GM21360 (cell line): ENCODE results near the gene ZNF574.
A peak's percentile ranks its signal among the peaks of the same experiment; 100 is the strongest.
"Not testable (repeated sequence)": the region's sequence is repeated elsewhere in the genome, so short reads cannot be mapped to it uniquely, and the experiment has no call there.

Source experiments
- ATAC-seq: cut with Tn5 transposase; IDR thresholded peaks from one replicate; pipeline ENCODE4 v1.9.1; 2021; ENCODE audit warnings: mild to moderate bottlenecking, moderate library complexity; ENCODE audit not compliant: unreplicated experiment

Gene ZNF574, protein sequence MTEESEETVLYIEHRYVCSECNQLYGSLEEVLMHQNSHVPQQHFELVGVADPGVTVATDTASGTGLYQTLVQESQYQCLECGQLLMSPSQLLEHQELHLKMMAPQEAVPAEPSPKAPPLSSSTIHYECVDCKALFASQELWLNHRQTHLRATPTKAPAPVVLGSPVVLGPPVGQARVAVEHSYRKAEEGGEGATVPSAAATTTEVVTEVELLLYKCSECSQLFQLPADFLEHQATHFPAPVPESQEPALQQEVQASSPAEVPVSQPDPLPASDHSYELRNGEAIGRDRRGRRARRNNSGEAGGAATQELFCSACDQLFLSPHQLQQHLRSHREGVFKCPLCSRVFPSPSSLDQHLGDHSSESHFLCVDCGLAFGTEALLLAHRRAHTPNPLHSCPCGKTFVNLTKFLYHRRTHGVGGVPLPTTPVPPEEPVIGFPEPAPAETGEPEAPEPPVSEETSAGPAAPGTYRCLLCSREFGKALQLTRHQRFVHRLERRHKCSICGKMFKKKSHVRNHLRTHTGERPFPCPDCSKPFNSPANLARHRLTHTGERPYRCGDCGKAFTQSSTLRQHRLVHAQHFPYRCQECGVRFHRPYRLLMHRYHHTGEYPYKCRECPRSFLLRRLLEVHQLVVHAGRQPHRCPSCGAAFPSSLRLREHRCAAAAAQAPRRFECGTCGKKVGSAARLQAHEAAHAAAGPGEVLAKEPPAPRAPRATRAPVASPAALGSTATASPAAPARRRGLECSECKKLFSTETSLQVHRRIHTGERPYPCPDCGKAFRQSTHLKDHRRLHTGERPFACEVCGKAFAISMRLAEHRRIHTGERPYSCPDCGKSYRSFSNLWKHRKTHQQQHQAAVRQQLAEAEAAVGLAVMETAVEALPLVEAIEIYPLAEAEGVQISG

DNA sequence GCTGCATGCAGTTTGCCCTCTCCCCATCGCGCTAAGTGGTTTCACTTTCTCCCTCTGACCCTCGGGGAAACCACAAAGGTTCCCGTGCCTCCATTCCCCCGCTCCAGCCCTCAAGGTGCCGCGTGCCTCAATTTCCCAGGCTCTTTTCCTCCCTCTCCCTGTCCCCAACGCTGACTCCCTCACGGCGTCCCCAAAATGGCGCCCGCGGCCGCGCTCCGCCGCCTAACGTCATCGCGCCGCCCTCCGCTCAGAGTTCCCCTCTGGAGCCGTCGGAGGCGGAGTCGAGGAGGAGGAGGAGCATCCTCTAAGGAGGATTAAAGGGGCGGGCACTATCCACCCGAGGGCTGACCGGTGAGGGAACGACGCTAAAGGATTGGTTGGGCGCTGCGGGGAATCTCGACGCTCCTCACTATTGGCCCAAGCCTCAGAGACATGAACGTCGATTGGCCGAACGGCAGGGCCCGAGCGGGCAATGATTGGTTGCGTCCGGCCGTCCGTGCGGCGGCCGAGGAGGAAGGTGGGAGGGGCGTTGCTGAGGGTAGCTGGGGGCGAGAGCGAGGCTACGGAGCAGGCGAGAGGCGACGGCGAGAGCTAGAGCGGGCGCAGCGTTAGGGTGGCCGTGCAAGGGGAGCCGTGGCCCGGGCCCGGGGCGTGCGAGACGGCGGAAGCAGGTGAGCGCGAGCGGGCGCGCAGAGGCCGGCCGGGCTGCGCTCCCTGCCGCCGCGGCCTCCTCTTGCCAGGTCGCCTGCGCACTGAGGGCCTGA is at the start of gene ZNF574:
Gene ZNF574, plus strand, starts transcription at position 551 of the 764 bp plus-strand sequence. CDS start 2,441 bp downstream, outside the sequence.
- ATAC-seq, result peak; percentile 85

- no peak for ATAC-seq
Observed at GRCh38 chr19:42028304-42029216, 47.4 kb upstream of the ZNF574 start.

DNA sequence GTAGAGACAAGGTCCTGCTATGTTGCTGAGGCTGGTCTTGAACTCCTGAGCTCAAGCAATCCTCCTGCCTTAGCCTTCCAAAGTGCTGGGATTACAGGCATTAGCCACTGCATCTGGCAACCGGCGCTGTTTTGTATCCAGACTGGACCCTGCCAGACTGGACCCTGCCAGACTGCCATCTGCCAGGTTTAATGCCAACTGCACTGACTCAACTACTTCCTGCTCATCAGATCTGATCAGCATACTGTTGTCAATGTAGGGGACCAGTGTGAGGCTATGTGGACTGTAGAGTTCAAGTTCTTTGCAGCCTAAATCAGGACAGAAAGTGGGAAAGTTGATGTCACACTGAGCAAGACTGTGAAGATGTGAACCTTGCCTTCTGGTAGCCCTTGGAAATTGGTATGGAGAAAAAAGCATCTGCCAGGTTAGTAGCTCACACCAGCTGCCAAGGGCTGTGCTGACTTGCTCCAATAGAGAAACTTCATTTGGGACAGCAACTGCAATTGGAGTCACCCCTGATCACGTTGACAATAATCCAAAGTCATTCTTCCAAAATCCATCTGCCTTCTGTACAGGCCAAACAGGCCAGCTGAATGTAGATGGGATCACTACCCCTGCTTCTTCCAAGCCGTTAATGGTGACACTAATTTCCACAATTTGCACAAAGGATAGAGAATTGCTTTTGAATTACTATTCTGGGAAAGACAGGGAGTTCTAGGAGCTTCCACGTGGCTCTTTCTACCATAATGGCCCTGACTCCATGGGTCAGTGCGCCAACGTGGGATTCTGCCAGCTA is 45.1 kb upstream of the ZNF574 start:
- ATAC-seq, result no peak

GRCh38 chr19:42032431-42032830 is 43.5 kb upstream of the ZNF574 start:
- no peak for ATAC-seq

- ATAC-seq, result no peak
Observed at GRCh38 chr19:42033413-42033812, 42.6 kb upstream of the ZNF574 start.

DNA sequence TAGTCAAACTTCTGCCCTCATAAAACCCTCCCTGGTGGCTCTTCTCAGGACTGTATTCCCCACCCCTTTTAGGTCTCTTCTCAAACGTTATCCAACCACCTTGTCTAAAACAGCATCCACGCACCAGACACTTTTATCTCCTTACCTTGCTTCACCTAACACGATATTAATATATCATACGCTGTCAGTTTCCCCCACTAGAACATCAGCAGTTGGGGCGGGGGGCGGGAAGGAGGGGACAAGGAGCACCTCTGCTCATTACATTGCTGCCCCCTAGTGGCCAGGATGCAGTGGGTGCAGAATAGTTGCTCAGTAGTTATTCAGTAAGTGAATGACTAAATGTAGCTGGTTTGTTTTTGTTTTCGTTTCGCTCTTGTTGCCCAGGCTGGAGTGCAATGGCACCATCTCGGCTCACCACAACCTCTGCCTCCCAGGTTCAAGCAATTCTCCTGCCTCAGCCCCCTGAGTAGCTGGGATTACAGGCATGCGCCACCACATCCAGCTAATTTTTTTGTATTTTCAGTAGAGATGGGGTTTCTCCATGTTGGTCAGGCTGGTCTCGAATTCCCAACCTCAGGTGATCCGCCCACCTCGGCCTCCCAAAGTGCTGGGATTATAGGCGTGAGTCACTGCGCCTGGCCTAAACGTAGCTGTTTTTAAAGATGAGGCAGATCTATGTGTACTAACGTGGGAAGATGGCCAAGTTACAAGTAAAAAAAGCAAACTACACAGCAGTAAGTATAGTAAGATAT is 41.1 kb upstream of the ZNF574 start:
- not testable (repeated sequence) for ATAC-seq

DNA sequence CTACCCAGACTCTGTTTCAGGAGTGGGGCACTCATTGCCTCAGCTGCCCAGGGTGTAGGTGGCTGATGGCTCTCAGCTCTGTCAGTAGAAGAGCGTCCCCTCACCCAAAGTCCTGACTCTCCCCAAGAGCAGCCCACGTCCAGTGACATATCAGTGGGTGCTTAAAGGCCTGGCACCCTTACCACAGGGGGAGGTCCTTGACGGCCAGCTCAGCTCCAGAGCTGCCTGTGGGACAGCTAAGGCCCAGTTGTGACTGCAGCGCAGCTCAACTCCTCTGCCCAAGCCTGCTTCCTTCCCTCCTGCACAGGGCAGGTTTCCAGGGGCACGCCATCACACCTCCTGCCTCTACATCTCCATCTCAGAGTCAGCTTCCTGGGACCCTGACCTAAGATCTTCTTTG is 38.3 kb upstream of the ZNF574 start:
- no peak for ATAC-seq

DNA sequence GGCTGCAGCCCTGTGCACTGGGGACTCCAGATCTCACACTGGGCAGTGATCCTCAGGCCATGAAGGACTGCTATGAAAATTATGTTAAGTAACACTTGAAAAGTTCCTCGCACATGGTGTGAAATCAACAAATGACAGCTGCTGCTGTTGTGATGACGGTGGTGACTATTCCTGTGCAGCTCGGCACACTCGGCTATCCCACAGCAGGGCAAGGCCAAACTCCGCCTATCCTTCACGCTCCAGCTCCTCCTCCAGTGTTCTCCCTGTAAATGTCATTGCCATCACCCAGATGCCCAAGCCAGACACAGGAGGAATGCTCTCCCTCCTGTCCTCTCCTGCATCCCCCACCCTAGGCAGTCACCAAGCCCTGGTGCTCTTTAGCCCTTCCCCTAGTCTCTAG is 37.3 kb upstream of the ZNF574 start:
- no peak for ATAC-seq

- no peak for ATAC-seq
Observed at GRCh38 chr19:42040031-42040430, 35.9 kb upstream of the ZNF574 start.

- not testable (repeated sequence) for ATAC-seq
Observed at GRCh38 chr19:42040491-42040890, 35.5 kb upstream of the ZNF574 start.

GRCh38 chr19:42042455-42043170 is 33.4 kb upstream of the ZNF574 start:
- no peak for ATAC-seq

GRCh38 chr19:42045575-42045974 is 30.4 kb upstream of the ZNF574 start:
- ATAC-seq, result no peak

GRCh38 chr19:42048992-42049391 is 27.0 kb upstream of the ZNF574 start:
- no peak for ATAC-seq

DNA sequence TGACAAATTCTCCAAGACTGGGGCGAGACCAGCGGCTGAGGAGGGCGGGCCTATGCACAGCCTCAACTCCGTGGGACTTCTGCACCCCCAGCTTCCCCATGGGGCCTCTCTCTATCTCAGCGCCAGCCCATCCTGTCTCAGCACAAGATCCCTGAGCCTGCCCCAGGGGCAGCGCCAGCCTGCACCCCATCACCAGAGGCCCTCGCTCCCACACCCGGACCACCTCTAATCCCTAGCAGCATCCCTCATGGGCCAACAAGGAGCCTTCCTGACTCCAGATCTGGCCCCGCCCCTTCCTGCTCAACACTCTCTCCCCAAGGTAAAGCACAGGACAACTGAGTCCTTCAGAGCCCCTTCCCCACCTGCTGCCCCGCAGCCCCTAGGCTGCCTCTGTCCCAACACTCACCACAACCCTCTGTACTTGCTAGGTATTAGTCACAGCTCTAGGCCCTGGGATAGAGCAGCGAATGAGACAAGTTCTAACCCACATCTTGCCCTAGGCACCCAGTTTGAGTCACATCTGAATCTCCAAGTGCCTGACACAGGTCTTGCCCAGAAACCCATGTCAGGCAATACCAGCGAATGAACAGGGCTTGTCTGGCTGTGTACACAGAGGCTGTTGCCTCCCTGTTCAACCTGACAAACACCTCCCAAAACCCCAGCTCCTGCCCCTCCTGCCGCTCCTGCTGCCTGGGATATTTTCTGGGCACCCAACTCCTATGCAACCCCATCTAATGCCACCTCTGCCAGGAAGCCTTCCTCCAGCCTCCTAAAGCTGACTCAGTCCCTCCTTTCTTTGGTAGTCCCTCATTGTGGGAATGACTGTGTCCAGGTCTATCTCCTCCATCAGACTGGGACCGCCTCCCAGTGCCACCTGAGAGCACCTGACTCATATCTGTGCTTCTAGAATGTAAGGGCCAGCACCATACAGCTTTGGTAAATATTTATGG is 24.5 kb upstream of the ZNF574 start:
- no peak for ATAC-seq

DNA sequence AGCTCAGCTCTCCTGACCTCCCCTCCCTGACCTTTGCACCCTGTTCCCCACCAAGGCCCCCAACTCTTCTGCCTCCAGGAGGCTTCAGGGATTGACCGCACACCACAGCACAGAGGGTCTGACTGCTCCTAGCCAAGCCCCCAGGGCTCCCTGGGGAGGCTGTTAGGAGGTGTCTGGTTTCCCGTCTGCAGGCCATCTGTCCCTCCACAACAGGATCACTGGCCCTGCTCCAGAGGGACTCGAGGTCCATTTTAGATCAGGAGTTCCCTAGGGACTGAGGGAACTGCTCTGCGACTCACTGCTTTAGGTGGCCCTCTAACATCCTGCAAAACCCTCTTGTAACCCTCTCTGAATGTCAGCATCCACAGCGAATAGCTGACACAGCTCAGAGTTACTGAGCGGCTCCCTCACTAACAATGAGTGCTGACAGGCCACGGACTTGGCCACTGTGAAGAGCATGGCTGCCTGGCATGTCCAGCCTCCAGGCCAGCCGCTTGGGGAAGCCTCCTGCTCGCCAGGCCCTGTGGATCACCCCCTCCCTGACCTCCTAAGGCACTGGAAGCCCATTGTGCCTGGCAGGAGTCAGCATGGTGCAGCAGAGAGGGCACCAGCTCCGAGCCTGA is 23.6 kb upstream of the ZNF574 start:
- ATAC-seq, result no peak
